Measurements from ENCODE around the gene SCO1. TPM values are rescaled to one million over a fixed set of nuclear protein-coding genes. Genes with fewer than 3 reads are reported as not detected.
A peak's percentile ranks its signal among the peaks of the same experiment; 100 is the strongest.
"Not testable (repeated sequence)": the region's sequence is repeated elsewhere in the genome, so short reads cannot be mapped to it uniquely, and the experiment has no call there.

SCO1 gene
- polyA plus RNA-seq, 4 donors = 15.7 to 43.5 (median 24.8) TPM

DNA sequence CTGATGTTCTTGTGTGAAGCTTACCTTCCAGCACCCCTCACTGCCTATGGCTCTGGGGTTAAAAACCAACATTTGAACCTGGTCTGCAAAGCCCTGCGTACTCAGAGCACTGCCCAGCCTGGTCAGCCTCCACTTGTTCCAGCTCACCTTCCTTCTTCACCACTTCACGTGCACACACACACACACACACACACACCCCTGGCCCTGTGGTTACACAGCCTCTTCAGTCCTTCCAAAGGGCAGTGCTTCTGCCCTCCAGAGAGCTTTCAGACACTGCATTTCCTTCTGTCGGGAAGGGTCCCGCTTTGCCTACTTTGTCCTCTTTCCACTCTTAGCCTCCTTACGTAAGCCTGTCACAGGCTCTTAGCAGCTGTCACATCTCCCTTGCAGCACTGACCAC is 42.1 kb upstream of the SCO1 start:
- no peak for FAIRE-seq
- Histone ChIP-seq H3K4me3 (ENCODE audit: low read depth in 1 of 3, low read length in 3 of 3) (no peak overlapping the region), H3K27ac (ENCODE audit: low read depth in 1 of 3, low read length in 2 of 3) (peak overlapping the region in 2 of 3 donors; percentile 6 to 79), H3K4me1 (ENCODE audit: control insufficient read depth in 3 of 3, insufficient read depth in 2 of 3, low read depth in 1 of 3, low read length in 2 of 3) (peaks cover 6 to 34% (median 8%) of the 10 kb centered on the region in 3 donors), H3K27me3 (ENCODE audit: control insufficient read depth in 3 of 3, insufficient read depth in 3 of 3, low read length in 3 of 3) (no peaks in the 10 kb centered on the region), H3K9me3 (ENCODE audit: control insufficient read depth in 2 of 2, insufficient read depth in 1 of 2, low read depth in 1 of 2, low read length in 1 of 2) (peaks cover 0 to 3% of the 10 kb centered on the region in 2 donors), H3K36me3 (ENCODE audit: control insufficient read depth in 3 of 3, insufficient read depth in 2 of 3, low read depth in 1 of 3, low read length in 3 of 3) (no peaks in the 10 kb centered on the region)
- peak in 1 of 2 donors; percentile 33 for DNase-seq
- WGBS, 3 donors = 74 to 86% (median 81%) methylated on average over 5 of the region's 5 CpGs

DNA sequence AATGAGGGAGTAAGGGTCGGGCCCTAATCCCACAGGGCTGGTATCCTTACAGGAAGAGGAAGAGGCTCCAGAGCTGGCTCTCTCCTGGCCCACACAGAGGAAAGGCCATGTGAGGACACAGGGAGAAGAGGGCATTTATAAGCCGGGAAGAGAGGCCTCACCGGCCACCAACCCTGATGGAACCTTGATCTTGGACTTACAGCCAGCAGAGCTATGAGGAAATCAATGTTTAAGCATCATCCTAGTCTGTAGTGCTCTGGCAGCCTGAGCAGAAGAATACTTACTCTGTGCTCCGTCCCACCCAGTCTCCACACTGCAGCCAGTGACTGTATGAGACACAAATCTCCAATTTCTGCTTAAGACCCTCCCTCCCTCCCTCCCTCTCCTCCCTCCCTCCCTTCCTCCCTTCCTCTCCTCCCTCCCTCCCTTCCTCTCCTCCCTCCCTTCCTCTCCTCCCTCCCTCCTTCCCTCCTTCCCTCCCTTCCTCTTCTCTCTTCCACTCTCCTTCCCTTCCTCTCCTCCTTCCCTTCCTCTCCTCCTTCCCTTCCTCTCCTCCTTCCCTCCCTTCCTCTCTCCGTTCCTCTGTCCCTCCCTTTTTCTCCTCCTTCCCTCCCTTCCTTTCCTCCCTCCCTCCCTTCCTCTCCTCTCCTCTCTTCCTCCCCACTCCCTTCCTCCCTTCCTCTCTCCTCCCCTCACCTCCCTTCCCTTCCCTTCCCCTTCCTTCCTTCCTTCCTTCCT is 41.4 kb upstream of the SCO1 start:
- peak; percentile 72 to 80 for DNase-seq
- Histone ChIP-seq H3K36me3 (ENCODE audit: control insufficient read depth in 3 of 3, insufficient read depth in 2 of 3, low read depth in 1 of 3, low read length in 3 of 3) (no peaks in the 10 kb centered on the region), H3K4me1 (ENCODE audit: control insufficient read depth in 3 of 3, insufficient read depth in 2 of 3, low read depth in 1 of 3, low read length in 2 of 3) (peaks cover 6 to 34% (median 8%) of the 10 kb centered on the region in 3 donors), H3K4me3 (ENCODE audit: low read depth in 1 of 3, low read length in 3 of 3) (no peak overlapping the region), H3K9me3 (ENCODE audit: control insufficient read depth in 2 of 2, insufficient read depth in 1 of 2, low read depth in 1 of 2, low read length in 1 of 2) (peaks cover 0 to 3% of the 10 kb centered on the region in 2 donors), H3K27ac (ENCODE audit: low read depth in 1 of 3, low read length in 2 of 3) (peak overlapping the region; percentile 78 to 79 (median 79)), H3K27me3 (ENCODE audit: control insufficient read depth in 3 of 3, insufficient read depth in 3 of 3, low read length in 3 of 3) (no peaks in the 10 kb centered on the region)
- 31 to 46% (median 33%) methylated on average over 5 of the region's 5 CpGs for WGBS, 3 donors
- no peak for FAIRE-seq

DNA sequence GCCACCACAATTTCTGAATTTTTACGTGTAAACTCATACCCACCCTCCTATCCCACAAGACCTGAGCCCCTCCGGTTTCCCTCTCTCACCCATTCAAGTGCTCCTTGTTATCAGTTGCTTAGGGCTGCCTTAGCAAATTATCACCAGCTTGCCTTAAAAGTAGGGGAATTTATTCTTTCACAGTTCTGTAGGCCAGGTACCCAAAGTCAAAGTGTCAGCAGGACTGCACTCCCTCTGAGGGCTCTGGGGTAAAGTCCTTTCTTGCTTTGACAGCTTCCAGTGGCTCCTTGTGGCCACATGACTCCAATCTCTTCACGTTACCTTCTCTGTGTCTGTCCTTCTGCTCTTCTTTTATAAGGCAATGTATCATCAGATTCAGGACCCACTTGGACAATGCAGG is 40.4 kb upstream of the SCO1 start:
- Histone ChIP-seq H3K4me3 (ENCODE audit: low read depth in 1 of 3, low read length in 3 of 3) (no peak overlapping the region), H3K27ac (ENCODE audit: low read depth in 1 of 3, low read length in 2 of 3) (peak overlapping the region; percentile 78 to 79 (median 79)), H3K4me1 (ENCODE audit: control insufficient read depth in 3 of 3, insufficient read depth in 2 of 3, low read depth in 1 of 3, low read length in 2 of 3) (peaks cover 6 to 37% (median 11%) of the 10 kb centered on the region in 3 donors), H3K27me3 (ENCODE audit: control insufficient read depth in 3 of 3, insufficient read depth in 3 of 3, low read length in 3 of 3) (no peaks in the 10 kb centered on the region), H3K36me3 (ENCODE audit: control insufficient read depth in 3 of 3, insufficient read depth in 2 of 3, low read depth in 1 of 3, low read length in 3 of 3) (no peaks in the 10 kb centered on the region), H3K9me3 (ENCODE audit: control insufficient read depth in 2 of 2, insufficient read depth in 1 of 2, low read depth in 1 of 2, low read length in 1 of 2) (peaks cover 0 to 3% of the 10 kb centered on the region in 2 donors)
- no peak for FAIRE-seq
- peak; percentile 61 to 72 for DNase-seq
- 18 to 58% (median 43%) methylated on average over 3 of the region's 3 CpGs for WGBS, 3 donors

DNA sequence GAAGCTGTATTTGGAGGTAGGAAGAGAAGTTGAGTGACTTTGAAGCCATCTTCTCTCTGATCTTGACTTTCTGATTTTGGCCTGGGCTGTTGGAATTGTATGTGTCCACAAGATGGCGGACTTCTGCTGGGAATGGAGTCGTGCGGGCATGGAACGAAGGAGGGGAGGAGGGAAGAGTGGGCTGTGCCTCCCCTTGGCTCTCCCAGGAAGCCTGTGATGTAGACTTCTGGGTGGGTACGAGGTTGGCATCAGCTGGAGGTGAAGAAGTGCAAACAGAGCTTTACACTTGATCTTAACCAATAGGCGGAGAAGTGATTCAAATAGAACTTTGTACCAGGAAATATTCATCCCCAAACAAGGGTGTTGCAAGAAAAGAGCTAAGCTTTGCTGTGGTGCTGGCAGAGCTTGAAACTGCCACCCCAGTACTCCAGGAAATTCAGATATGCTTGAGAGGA is 39.9 kb upstream of the SCO1 start:
- H3K4me3 ChIP-seq (ENCODE audit: low read depth in 1 of 3, low read length in 3 of 3) = no peak overlapping the region
- 2 to 10% (median 4%) methylated on average over 6 of the region's 6 CpGs for WGBS, 3 donors
- peaks cover 0 to 3% of the 10 kb centered on the region in 2 donors for H3K9me3 ChIP-seq (ENCODE audit: control insufficient read depth in 2 of 2, insufficient read depth in 1 of 2, low read depth in 1 of 2, low read length in 1 of 2)
- DNase-seq (peak; percentile 92 to 99), FAIRE-seq (peak; percentile 64)
- no peaks in the 10 kb centered on the region for H3K36me3 ChIP-seq (ENCODE audit: control insufficient read depth in 3 of 3, insufficient read depth in 2 of 3, low read depth in 1 of 3, low read length in 3 of 3)
- H3K27me3 ChIP-seq (ENCODE audit: control insufficient read depth in 3 of 3, insufficient read depth in 3 of 3, low read length in 3 of 3) = no peaks in the 10 kb centered on the region
- peak overlapping the region; percentile 79 to 93 (median 85) for H3K27ac ChIP-seq (ENCODE audit: low read depth in 1 of 3, low read length in 2 of 3)
- peaks cover 6 to 42% (median 13%) of the 10 kb centered on the region in 3 donors for H3K4me1 ChIP-seq (ENCODE audit: control insufficient read depth in 3 of 3, insufficient read depth in 2 of 3, low read depth in 1 of 3, low read length in 2 of 3)

DNA sequence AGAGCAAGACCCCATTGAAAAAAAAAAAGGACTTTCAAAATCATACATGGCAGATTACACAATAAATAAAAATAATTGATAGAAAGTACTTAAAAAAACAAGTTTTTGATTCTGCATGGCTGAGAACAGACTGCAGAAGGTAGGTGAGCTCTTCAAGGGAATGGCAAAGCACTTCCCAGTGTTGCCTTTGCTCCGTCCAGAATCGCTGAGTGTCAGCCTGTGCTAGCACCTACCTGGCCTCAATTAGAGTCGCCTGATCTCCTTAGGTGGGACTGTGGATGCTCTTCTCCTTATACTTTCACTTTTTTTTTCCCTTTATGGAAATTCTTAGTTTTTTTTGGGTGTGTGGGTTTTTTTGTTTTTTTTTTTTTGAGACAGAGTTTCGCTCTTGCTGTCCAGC is 38.5 kb upstream of the SCO1 start:
- H3K4me3 ChIP-seq (ENCODE audit: low read depth in 1 of 3, low read length in 3 of 3) = no peak overlapping the region
- FAIRE-seq (no peak), DNase-seq (no peak)
- H3K36me3 ChIP-seq (ENCODE audit: control insufficient read depth in 3 of 3, insufficient read depth in 2 of 3, low read depth in 1 of 3, low read length in 3 of 3) = no peaks in the 10 kb centered on the region
- no peaks in the 10 kb centered on the region for H3K27me3 ChIP-seq (ENCODE audit: control insufficient read depth in 3 of 3, insufficient read depth in 3 of 3, low read length in 3 of 3)
- WGBS, 3 donors = 92 to 99% (median 95%) methylated on average over 4 of the region's 4 CpGs
- H3K4me1 ChIP-seq (ENCODE audit: control insufficient read depth in 3 of 3, insufficient read depth in 2 of 3, low read depth in 1 of 3, low read length in 2 of 3) = peaks cover 6 to 50% (median 13%) of the 10 kb centered on the region in 3 donors
- peaks cover 0 to 3% of the 10 kb centered on the region in 2 donors for H3K9me3 ChIP-seq (ENCODE audit: control insufficient read depth in 2 of 2, insufficient read depth in 1 of 2, low read depth in 1 of 2, low read length in 1 of 2)
- no peak overlapping the region for H3K27ac ChIP-seq (ENCODE audit: low read depth in 1 of 3, low read length in 2 of 3)

DNA sequence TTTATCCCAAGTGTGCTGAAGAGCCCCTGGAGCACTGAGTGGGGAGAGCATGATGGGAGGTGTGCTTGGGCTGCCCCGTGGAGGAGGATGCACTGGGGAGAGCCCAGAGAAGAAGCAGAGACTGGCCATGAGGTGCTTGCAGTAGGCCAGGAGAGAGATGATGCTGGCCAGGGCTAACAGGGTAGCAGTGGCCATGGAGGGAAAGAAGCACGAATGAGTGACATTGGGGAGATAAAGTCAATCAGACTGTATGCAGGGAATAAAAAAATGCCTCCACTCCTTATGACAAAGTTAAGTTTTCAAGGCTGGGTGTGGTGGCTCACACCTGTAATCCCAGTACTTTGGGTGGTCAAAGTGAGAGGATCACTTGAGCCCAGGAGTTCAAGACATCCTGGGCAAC is 37.9 kb upstream of the SCO1 start:
- FAIRE-seq = no peak
- H3K9me3 ChIP-seq (ENCODE audit: control insufficient read depth in 2 of 2, insufficient read depth in 1 of 2, low read depth in 1 of 2, low read length in 1 of 2) = peaks cover 0 to 3% of the 10 kb centered on the region in 2 donors

DNA sequence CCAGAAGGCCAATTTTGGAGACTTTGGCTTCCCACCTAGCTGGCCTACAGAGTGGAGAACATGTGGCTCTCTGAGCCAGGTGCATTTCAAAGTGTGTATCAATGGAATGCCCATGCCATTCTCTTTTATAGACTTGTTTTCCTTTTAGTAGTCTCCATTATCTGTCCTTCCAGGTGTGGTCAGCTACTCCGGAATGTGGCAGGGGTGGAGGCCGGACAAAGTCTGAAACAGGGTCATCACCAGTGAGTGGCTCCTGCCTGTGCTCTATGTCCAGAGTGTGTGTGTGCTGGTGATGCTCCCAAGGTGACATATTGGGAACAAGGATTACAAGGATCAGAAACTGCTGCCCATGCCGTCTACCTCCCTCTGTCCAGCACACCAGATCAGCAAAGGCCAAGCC is 36.3 kb upstream of the SCO1 start:
- DNase-seq (peak; percentile 64 to 83), FAIRE-seq (no peak)
- WGBS, 3 donors = 45 to 85% (median 49%) methylated on average over 3 of the region's 3 CpGs
- no peak overlapping the region for H3K4me3 ChIP-seq (ENCODE audit: low read depth in 1 of 3, low read length in 3 of 3)
- peak overlapping the region in 2 of 3 donors; percentile 81 to 82 for H3K27ac ChIP-seq (ENCODE audit: low read depth in 1 of 3, low read length in 2 of 3)
- no peaks in the 10 kb centered on the region for H3K36me3 ChIP-seq (ENCODE audit: control insufficient read depth in 3 of 3, insufficient read depth in 2 of 3, low read depth in 1 of 3, low read length in 3 of 3)
- peaks cover 6 to 44% (median 13%) of the 10 kb centered on the region in 3 donors for H3K4me1 ChIP-seq (ENCODE audit: control insufficient read depth in 3 of 3, insufficient read depth in 2 of 3, low read depth in 1 of 3, low read length in 2 of 3)
- H3K9me3 ChIP-seq (ENCODE audit: control insufficient read depth in 2 of 2, insufficient read depth in 1 of 2, low read depth in 1 of 2, low read length in 1 of 2) = peaks cover 0 to 3% of the 10 kb centered on the region in 2 donors
- H3K27me3 ChIP-seq (ENCODE audit: control insufficient read depth in 3 of 3, insufficient read depth in 3 of 3, low read length in 3 of 3) = no peaks in the 10 kb centered on the region

More for the DNA sequence above, 37.9 kb upstream of the SCO1 start:
- 63 to 77% (median 76%) methylated on average over 2 of the region's 2 CpGs for WGBS, 3 donors
- H3K27ac ChIP-seq (ENCODE audit: low read depth in 1 of 3, low read length in 2 of 3) = no peak overlapping the region
- H3K4me1 ChIP-seq (ENCODE audit: control insufficient read depth in 3 of 3, insufficient read depth in 2 of 3, low read depth in 1 of 3, low read length in 2 of 3) = peaks cover 6 to 53% (median 13%) of the 10 kb centered on the region in 3 donors
- H3K27me3 ChIP-seq (ENCODE audit: control insufficient read depth in 3 of 3, insufficient read depth in 3 of 3, low read length in 3 of 3) = no peaks in the 10 kb centered on the region
- no peak for DNase-seq
- no peaks in the 10 kb centered on the region for H3K36me3 ChIP-seq (ENCODE audit: control insufficient read depth in 3 of 3, insufficient read depth in 2 of 3, low read depth in 1 of 3, low read length in 3 of 3)
- H3K4me3 ChIP-seq (ENCODE audit: low read depth in 1 of 3, low read length in 3 of 3) = no peak overlapping the region

DNA sequence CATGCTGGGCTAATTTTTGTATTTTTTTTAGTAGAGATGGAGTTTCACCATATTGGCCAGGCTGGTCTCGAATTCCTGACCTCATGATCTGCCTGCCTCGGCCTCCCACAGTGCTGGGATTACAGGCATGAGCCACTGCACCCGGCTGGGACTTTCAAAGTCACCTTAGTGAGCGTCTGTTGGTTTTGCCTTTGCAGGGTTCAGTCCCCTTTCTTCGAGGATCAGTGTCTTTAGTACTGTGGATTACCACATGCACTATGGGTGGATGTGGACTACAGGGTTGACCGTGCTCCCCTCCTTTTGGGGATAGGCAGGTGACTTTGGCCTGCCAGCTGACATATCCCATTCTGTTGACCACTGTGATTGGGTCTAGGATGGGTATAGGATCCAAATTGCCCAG is 34.8 kb upstream of the SCO1 start:
- not testable (repeated sequence) for DNase-seq; H3K9me3 ChIP-seq (ENCODE audit: control insufficient read depth in 2 of 2, insufficient read depth in 1 of 2, low read depth in 1 of 2, low read length in 1 of 2); H3K4me3 ChIP-seq (ENCODE audit: low read depth in 1 of 3, low read length in 3 of 3); FAIRE-seq; H3K27ac ChIP-seq (ENCODE audit: low read depth in 1 of 3, low read length in 2 of 3); H3K27me3 ChIP-seq (ENCODE audit: control insufficient read depth in 3 of 3, insufficient read depth in 3 of 3, low read length in 3 of 3); H3K36me3 ChIP-seq (ENCODE audit: control insufficient read depth in 3 of 3, insufficient read depth in 2 of 3, low read depth in 1 of 3, low read length in 3 of 3)
- WGBS, 3 donors = 76 to 86% (median 85%) methylated on average over 6 of the region's 6 CpGs
- H3K4me1 ChIP-seq (ENCODE audit: control insufficient read depth in 3 of 3, insufficient read depth in 2 of 3, low read depth in 1 of 3, low read length in 2 of 3) = peaks cover 0 to 35% (median 8%) of the 10 kb centered on the region in 3 donors
